ENCODE results near the gene GPC2.
A peak's percentile ranks its signal among the peaks of the same experiment; 100 is the strongest.

The GPC2 gene

DNA sequence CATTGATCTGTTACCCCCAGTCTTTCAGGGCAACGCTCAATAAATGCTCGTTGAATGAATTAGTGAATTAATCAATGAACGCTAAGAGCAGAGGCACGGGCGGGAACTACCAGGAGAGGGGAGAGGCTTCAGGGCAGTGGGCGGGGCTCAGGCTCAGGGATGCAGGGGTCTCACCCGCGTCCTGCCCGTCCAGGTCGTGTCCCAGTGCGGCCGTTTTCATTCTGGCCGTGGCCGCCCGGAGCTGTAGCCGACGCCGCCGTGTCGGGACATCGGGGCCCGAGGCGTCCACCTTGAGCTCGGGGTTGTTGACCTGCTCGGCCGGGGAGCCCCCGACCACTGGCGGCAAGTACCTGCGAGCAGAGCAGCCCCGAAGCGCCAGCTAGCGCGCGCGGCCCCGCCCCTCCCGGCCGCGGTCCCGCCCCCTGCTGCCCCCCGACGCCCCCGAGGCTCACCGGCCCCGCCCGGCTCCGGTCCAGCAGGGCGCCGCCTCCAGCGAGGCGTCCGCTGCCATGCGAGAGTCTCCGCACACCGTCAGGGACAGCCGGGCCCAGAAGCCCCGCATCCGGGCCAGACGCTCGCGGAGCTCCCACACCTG, 6.0 kb downstream of the GPC2 start:
- Histone ChIP-seq H3K27me3 (replicated peaks) (peaks cover 4% of the 10 kb centered on the region), H3K36me3 (replicated peaks) (no peaks in the 10 kb centered on the region), H3K4me3 (ENCODE audit: low read depth, low read length) (peak overlapping the region; percentile 36), H3K27ac (no peak overlapping the region)
- TF ChIP-seq, protein P1, sequence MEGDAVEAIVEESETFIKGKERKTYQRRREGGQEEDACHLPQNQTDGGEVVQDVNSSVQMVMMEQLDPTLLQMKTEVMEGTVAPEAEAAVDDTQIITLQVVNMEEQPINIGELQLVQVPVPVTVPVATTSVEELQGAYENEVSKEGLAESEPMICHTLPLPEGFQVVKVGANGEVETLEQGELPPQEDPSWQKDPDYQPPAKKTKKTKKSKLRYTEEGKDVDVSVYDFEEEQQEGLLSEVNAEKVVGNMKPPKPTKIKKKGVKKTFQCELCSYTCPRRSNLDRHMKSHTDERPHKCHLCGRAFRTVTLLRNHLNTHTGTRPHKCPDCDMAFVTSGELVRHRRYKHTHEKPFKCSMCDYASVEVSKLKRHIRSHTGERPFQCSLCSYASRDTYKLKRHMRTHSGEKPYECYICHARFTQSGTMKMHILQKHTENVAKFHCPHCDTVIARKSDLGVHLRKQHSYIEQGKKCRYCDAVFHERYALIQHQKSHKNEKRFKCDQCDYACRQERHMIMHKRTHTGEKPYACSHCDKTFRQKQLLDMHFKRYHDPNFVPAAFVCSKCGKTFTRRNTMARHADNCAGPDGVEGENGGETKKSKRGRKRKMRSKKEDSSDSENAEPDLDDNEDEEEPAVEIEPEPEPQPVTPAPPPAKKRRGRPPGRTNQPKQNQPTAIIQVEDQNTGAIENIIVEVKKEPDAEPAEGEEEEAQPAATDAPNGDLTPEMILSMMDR (IDR thresholded peaks at IDR 0.05; ENCODE audit: low read depth, low read length, missing control alignments): no peak
- in situ Hi-C loops (cut with HindIII; ENCODE audit: low pct_ligation_motif_present, low sequenced_read_pairs): no loop called here
- no peak for DNase-seq

- no peak overlapping the region for H3K27ac ChIP-seq
- in situ Hi-C loops (cut with HindIII; ENCODE audit: low pct_ligation_motif_present, low sequenced_read_pairs): no loop called here
Observed at GRCh38 chr7:100170101-100170897, 6.9 kb downstream of the GPC2 start.

GRCh38 chr7:100169147-100169850, 7.9 kb downstream of the GPC2 start:
- in situ Hi-C loops (cut with HindIII; ENCODE audit: low pct_ligation_motif_present, low sequenced_read_pairs): no loop called here
- H3K4me3 ChIP-seq (ENCODE audit: low read depth, low read length): no peak overlapping the region
- DNase-seq: no peak

More at GRCh38 chr7:100170101-100170897, 6.9 kb downstream of the GPC2 start:
- Histone ChIP-seq H3K36me3 (replicated peaks) (no peaks in the 10 kb centered on the region), H3K4me3 (ENCODE audit: low read depth, low read length) (no peak overlapping the region), H3K27me3 (replicated peaks) (peaks cover 4% of the 10 kb centered on the region)
- no peak for DNase-seq
- TF ChIP-seq, protein P1 (IDR thresholded peaks at IDR 0.05; ENCODE audit: low read depth, low read length, missing control alignments): no peak

DNA sequence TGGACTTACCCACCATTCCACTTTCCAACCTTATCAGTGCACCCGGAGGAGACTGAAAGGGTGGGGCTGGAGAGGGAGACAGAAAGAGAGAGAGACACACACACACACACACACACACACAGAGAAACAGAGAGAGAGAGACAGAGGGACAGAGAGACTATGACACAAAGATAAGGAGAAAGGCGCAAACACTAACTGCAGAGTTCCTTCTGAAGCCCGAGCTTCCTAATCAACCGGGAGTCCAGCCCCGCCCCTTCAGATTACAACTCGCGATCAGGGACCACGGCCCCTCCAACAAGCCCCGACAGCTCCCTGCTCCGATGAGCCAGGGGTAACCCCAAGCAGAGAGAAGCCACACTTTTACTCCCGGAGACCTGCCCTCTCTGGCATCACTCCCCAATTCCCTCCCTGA, 9.3 kb downstream of the GPC2 start:
- peak overlapping the region; percentile 54 for H3K4me3 ChIP-seq (ENCODE audit: low read depth, low read length)
- H3K27ac ChIP-seq: no peak overlapping the region
- TF ChIP-seq, protein P1 (IDR thresholded peaks at IDR 0.05; ENCODE audit: low read depth, low read length, missing control alignments): no peak
- no peak for DNase-seq
- H3K27me3 ChIP-seq (replicated peaks): peaks cover 4% of the 10 kb centered on the region
- in situ Hi-C loops (cut with HindIII; ENCODE audit: low pct_ligation_motif_present, low sequenced_read_pairs): no loop called here
- H3K36me3 ChIP-seq (replicated peaks): no peaks in the 10 kb centered on the region

More at GRCh38 chr7:100169147-100169850, 7.9 kb downstream of the GPC2 start:
- Histone ChIP-seq H3K36me3 (replicated peaks) (no peaks in the 10 kb centered on the region), H3K27ac (no peak overlapping the region), H3K27me3 (replicated peaks) (peaks cover 4% of the 10 kb centered on the region)
- TF ChIP-seq, protein P1 (IDR thresholded peaks at IDR 0.05; ENCODE audit: low read depth, low read length, missing control alignments): no peak

- DNase-seq: no peak
- H3K27ac ChIP-seq: no peak overlapping the region
- in situ Hi-C loops (cut with HindIII; ENCODE audit: low pct_ligation_motif_present, low sequenced_read_pairs): no loop called here
- TF ChIP-seq, protein P1 (IDR thresholded peaks at IDR 0.05; ENCODE audit: low read depth, low read length, missing control alignments): no peak
- peaks cover 4% of the 10 kb centered on the region for H3K27me3 ChIP-seq (replicated peaks)
- H3K4me3 ChIP-seq (ENCODE audit: low read depth, low read length): no peak overlapping the region
- H3K36me3 ChIP-seq (replicated peaks): no peaks in the 10 kb centered on the region
Observed at GRCh38 chr7:100166970-100167911, 9.9 kb downstream of the GPC2 start.
